Fibroblast of lung (primary cell): ENCODE data around the gene FNDC3B.

Source experiments
- CTCF ChIP-seq, 2 donors: IDR thresholded peaks in 1 of 2; conservative IDR thresholded peaks in 1 of 2; 1 replicate in 1 of 2; 2 replicates in 1 of 2; pipeline ENCODE4 v1.5.1; 2011 to 2012; ENCODE audit warnings: low read length in 2 of 2, control low read depth in 1 of 2, inconsistent platforms in 1 of 2, low read depth in 1 of 2, mild to moderate bottlenecking in 1 of 2
- EZH2 ChIP-seq: IDR thresholded peaks from 2 replicates; pipeline ENCODE4 v1.5.1; 2012; ENCODE audit warnings: low read length, control low read depth, mild to moderate bottlenecking; ENCODE audit errors: missing control alignments

GRCh38 chr3:172020763-172021162 lies 18.6 kb upstream of the FNDC3B start:
- TF ChIP-seq CTCF (conservative IDR thresholded peaks at IDR 0.05 in 1 of 2, IDR thresholded peaks at IDR 0.05 in 1 of 2; ENCODE audit: low read depth in 1 of 2, low read length in 2 of 2) (no peak), EZH2 (no peak)
